Measurements from ENCODE around the gene CACHD1.
"Not testable (repeated sequence)": the region's sequence is repeated elsewhere in the genome, so short reads cannot be mapped to it uniquely, and the experiment has no call there.

CACHD1 gene

DNA sequence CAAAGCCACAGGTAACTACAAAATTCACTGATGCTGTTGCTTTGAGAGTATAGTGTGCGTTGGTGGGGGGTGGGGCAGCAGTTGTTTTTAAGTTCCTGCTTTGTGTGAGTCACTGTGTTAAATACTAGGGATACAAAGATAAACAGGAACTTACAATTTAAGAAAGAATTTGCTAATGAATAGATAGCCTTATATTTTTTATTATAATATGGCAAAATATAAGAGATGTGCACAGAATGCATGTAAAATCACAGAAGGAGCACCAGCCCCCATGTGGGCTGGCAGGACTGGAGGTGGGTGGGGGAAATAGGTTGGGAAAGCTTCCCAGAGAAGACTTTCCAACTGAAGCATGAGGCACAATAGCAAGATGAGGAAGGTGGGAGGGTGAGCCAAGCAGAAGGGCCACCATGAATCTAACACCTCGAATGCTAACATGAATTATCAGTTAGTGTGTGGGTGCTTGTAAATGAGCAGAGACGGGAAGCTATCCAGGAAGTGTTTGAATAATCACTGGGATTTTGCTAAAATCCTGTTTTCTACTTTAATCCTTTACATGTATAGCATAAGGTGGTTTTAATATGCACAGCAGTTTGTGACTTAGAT, 217.9 kb downstream of the CACHD1 start:
- DNase-seq (no peak), ATAC-seq (no peak)
- Mint-ChIP-seq H3K4me3 (no peak overlapping the region), H3K36me3 (ENCODE audit: low read depth) (no peaks in the 10 kb centered on the region), H3K4me1 (no peaks in the 10 kb centered on the region), H3K27ac (no peak overlapping the region), H3K9me3 (no peaks in the 10 kb centered on the region), H3K27me3 (no peaks in the 10 kb centered on the region)

DNA sequence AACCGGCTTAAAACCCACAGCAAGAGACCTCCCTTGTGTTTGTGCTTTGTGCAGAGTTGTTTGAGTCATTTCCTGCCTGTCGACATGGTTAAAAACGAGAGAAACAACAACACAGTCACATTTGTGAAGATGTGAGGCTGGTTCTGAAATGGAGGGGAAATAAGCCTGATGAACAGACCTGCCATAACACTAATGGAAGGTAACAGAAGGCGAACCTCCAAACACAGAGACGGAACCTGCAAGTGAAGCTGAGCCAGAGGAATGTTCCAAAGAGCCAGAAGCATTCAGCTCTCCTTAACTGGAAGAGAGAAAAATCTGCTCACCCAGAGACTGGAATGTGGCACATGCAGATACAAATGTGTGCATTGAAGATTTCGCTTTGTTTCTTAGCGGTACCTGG, 221.7 kb downstream of the CACHD1 start:
- Mint-ChIP-seq H3K27me3 (no peaks in the 10 kb centered on the region), H3K36me3 (ENCODE audit: low read depth) (no peaks in the 10 kb centered on the region), H3K4me1 (no peaks in the 10 kb centered on the region), H3K4me3 (no peak overlapping the region), H3K27ac (no peak overlapping the region), H3K9me3 (no peaks in the 10 kb centered on the region)
- ATAC-seq (no peak), DNase-seq (no peak)

DNA sequence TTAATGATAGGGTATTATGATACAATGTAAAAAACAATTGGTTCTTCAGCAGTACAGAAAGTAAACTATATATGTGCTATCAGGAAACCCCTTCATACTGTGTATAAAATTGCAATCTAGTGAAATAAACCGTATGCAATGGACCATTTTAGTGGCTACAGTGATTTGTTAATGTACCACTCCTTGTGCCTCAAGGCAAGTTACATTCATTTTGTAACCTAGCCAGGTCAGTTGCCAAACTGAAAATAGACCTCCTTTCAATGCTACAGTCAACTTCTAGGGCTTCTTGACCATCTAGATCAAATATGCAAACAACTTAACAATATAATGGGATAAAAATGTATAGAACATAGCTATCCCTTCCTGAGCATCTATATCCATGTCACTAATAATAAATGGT, 223.0 kb downstream of the CACHD1 start:
- H3K27me3 Mint-ChIP-seq: no peaks in the 10 kb centered on the region
- H3K36me3 Mint-ChIP-seq (ENCODE audit: low read depth): no peaks in the 10 kb centered on the region
- no peak overlapping the region for H3K27ac Mint-ChIP-seq
- H3K9me3 Mint-ChIP-seq: no peaks in the 10 kb centered on the region
- no peak overlapping the region for H3K4me3 Mint-ChIP-seq
- no peaks in the 10 kb centered on the region for H3K4me1 Mint-ChIP-seq
- ATAC-seq (no peak), DNase-seq (no peak)

DNA sequence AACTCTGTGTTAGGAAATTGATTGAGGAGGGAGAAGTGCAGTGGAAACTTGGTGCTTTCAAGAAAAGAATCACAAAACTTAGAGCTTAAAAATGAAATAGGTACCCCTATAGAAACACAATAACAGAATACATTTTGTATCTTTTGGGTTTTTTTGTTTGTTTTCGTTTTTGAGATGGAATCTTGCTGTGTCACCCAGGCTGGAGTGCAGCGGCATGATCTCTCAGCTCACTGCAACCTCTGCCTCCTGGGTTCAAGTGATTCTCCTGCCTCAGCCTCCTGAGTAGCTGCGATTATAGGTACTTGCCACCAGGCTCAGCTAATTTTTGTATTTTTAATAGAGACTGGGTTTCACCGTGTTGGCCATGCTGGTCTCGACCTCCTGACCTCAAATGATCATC, 223.5 kb downstream of the CACHD1 start:
- no peaks in the 10 kb centered on the region for H3K4me1 Mint-ChIP-seq
- H3K27ac Mint-ChIP-seq: no peak overlapping the region
- no peaks in the 10 kb centered on the region for H3K9me3 Mint-ChIP-seq
- H3K27me3 Mint-ChIP-seq: no peaks in the 10 kb centered on the region
- H3K36me3 Mint-ChIP-seq (ENCODE audit: low read depth): no peaks in the 10 kb centered on the region
- ATAC-seq (no peak), DNase-seq (no peak)
- no peak overlapping the region for H3K4me3 Mint-ChIP-seq

DNA sequence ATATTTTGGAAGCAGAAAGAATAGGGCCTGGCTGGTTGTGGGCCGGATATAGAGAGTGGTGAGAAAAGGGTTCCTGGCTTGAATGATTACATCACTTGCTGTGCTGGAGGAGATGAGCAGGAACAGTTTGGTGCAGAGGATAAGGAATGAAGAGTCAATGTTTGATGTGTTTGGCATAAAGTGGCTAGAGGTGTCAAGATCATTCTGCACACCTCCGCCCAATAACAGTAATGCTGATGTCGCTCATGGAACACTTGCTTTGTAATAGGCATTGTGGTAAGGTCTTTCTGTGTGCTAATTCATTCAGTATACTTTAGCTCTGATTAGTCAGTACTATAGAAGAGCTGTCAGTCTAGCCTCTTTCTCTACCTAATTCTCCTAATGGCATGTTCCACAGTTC, 226.9 kb downstream of the CACHD1 start:
- Mint-ChIP-seq H3K9me3 (no peaks in the 10 kb centered on the region), H3K4me3 (no peak overlapping the region), H3K4me1 (no peaks in the 10 kb centered on the region), H3K27ac (no peak overlapping the region), H3K27me3 (peaks cover 4% of the 10 kb centered on the region), H3K36me3 (ENCODE audit: low read depth) (no peaks in the 10 kb centered on the region)
- no peak for ATAC-seq
- DNase-seq: no peak

DNA sequence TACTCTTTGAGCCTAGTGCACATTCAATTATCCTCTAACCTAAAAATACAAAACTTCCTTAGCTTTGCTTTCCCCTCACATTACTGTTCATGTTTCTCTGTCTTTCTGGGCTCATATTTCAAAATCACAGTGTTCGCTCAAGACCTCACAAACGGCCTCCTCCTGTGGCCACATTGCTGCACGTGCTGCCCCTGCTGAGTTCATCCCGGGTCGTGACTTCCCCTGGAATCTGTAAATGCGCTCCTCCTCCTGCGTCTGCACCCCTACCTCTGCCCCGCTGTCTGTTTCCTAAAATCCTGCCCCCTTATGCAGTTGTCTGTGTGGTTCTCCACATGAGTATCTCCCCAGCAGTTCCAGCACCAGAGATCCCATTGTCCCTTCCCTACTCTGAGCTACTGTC, 229.4 kb downstream of the CACHD1 start:
- no peaks in the 10 kb centered on the region for H3K4me1 Mint-ChIP-seq
- no peak overlapping the region for H3K4me3 Mint-ChIP-seq
- H3K36me3 Mint-ChIP-seq (ENCODE audit: low read depth): no peaks in the 10 kb centered on the region
- H3K27ac Mint-ChIP-seq: no peak overlapping the region
- H3K27me3 Mint-ChIP-seq: peaks cover 10% of the 10 kb centered on the region
- no peaks in the 10 kb centered on the region for H3K9me3 Mint-ChIP-seq
- no peak for DNase-seq
- ATAC-seq: no peak

DNA sequence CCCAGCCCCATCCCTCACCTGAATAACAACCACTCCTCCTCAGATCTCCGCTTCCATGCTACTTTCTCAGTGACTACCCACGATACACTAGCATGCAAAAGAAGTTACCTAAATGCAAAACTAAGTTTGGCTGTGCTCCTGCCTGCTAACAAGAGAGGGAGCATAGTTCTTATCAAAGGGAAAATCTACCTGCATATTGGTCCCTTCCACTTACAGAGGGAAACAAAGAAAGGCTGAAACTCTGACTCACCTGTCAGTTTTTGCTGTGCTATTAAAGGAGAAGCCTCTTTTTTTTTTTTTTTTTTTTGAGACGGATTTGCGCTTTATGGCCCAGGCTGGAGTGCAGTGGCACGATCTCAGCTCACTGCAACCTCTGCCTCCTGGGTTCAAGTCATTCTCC, 231.1 kb downstream of the CACHD1 start:
- Mint-ChIP-seq H3K4me1 (no peaks in the 10 kb centered on the region), H3K4me3 (no peak overlapping the region)
- no peak for ATAC-seq

DNA sequence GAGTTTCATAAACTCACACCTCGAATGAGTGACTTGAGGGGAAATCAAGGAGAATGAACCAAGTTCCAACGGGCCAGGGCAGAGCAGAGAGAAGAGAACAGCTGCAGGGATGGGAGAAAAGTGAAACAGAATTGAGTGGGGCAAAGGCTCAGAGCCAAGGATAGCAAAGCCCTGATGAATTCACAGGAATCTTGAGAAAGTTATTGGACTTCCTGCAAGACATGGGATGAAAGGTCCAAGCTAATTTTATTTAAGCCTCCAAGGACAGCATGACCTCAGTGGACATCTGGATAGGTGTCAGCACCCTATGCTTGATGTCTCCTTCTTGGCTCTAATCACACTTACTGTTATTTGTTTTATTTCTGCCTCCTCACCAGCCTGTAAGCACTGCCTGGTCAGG, 232.0 kb downstream of the CACHD1 start:
- H3K27me3 Mint-ChIP-seq: peaks cover 12% of the 10 kb centered on the region
- H3K36me3 Mint-ChIP-seq (ENCODE audit: low read depth): no peaks in the 10 kb centered on the region
- H3K4me1 Mint-ChIP-seq: no peaks in the 10 kb centered on the region
- no peaks in the 10 kb centered on the region for H3K9me3 Mint-ChIP-seq
- no peak overlapping the region for H3K4me3 Mint-ChIP-seq
- ATAC-seq: no peak
- no peak overlapping the region for H3K27ac Mint-ChIP-seq
- DNase-seq: no peak

More for the DNA sequence above, 231.1 kb downstream of the CACHD1 start:
- no peaks in the 10 kb centered on the region for H3K9me3 Mint-ChIP-seq
- H3K27ac Mint-ChIP-seq: no peak overlapping the region
- no peak for DNase-seq
- no peaks in the 10 kb centered on the region for H3K36me3 Mint-ChIP-seq (ENCODE audit: low read depth)
- peaks cover 12% of the 10 kb centered on the region for H3K27me3 Mint-ChIP-seq

DNA sequence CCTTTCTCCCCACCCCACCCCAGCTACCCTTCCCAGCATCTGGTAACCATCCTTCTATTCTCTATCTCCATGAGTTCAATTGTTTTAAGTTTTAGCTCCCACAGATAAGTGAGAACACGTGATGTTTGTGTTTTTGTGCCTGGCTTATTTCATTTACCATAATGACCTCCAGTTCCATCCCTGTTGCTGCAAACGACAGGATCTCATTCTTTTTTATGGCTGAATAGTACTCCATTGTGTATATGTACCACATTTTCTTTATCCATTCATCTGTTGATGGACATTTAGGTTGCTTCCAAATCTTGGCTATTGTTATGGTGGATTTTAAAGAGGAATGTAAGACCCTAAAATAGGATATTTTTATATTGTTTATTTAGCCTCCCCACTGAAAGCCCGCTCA, 232.7 kb downstream of the CACHD1 start:
- DNase-seq; H3K9me3 Mint-ChIP-seq; ATAC-seq; H3K4me3 Mint-ChIP-seq; H3K36me3 Mint-ChIP-seq (ENCODE audit: low read depth); H3K4me1 Mint-ChIP-seq; H3K27ac Mint-ChIP-seq: not testable (repeated sequence)
- H3K27me3 Mint-ChIP-seq: peaks cover 12% of the 10 kb centered on the region

DNA sequence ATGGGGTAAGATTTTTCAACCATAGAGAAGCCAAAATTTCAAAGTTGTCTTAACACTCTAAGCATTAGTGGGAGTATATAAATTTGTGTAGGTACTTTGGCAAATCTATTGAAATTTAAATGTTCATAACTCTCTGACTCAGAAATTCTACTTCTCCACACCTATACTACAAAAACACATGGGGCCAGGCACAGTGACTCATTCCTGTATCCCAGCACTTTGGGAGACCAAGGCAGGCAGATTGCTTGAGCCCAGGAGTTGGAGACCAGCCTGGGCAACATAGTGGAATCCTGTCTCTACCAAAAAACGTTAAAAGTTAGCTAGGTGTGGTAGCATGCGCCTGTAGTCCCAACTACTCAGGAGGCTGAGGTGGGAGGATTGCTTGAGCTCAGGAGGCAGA, 233.7 kb downstream of the CACHD1 start:
- Mint-ChIP-seq H3K4me1 (no peaks in the 10 kb centered on the region), H3K36me3 (ENCODE audit: low read depth) (no peaks in the 10 kb centered on the region), H3K27me3 (peaks cover 12% of the 10 kb centered on the region), H3K9me3 (no peaks in the 10 kb centered on the region), H3K4me3 (no peak overlapping the region), H3K27ac (no peak overlapping the region)
- ATAC-seq (no peak), DNase-seq (no peak)

DNA sequence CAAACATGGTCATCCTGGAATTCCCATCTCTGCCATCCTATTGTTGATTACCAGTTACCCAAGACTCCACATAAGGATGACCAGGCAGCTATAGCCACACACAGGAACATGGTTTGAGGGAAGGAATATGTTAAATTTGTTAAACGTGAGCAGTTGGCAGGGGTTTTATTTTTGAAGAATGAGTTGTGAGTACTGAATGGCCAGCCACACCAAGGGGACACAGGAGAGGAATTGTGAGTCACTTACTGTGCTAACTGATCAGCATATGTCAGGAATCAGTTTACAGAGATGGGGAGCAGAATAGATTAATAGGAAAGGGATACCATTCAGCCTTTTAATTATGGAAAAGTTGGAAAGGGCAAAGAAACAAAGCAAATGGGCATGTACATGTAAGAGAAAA, 235.7 kb downstream of the CACHD1 start:
- Mint-ChIP-seq H3K27ac (no peak overlapping the region), H3K36me3 (ENCODE audit: low read depth) (no peaks in the 10 kb centered on the region), H3K9me3 (no peaks in the 10 kb centered on the region), H3K4me1 (no peaks in the 10 kb centered on the region), H3K4me3 (no peak overlapping the region), H3K27me3 (peaks cover 12% of the 10 kb centered on the region)
- ATAC-seq (no peak), DNase-seq (no peak)

DNA sequence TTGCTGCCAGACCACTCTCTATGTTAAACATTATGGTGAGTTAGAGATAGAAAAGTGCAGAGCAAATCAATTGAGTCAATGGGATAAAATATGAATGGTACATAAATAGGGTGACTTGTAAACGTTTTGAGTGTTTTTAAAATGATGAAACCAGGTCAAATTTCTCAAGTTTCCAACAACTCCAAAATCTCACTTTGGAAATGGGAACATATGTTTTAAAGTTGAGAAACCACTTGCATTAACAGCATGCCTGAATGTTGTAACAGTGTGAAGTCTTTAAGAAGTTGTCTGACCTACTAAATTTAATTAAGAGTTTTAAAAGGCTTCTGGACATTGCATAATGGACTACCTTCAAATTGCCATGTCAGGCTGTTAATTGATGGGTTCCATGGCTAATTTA, 241.3 kb downstream of the CACHD1 start:
- Mint-ChIP-seq H3K27me3 (peaks cover 2% of the 10 kb centered on the region), H3K36me3 (ENCODE audit: low read depth) (no peaks in the 10 kb centered on the region), H3K27ac (no peak overlapping the region), H3K4me1 (no peaks in the 10 kb centered on the region), H3K9me3 (no peaks in the 10 kb centered on the region), H3K4me3 (no peak overlapping the region)
- ATAC-seq (no peak), DNase-seq (no peak)

DNA sequence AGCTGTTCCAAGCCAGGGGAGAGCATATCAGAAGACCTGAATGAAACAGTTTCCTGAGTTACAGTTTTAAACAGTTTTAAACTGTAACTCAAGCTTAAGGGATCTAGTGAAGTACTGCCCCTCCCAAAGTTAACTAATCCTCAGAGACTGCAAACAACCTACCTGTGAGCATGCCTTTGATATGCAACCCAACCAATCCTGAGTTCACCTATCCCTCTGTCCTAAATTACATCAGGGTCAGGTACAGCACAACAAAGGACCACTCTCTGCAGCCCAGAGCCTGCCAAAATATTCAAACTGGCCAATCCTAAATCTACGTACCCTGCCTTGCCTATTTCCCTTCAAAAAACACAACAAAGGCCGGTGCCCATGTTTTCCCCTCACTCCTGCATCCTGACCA, 242.1 kb downstream of the CACHD1 start:
- ATAC-seq: no peak
- H3K27me3 Mint-ChIP-seq: peaks cover 2% of the 10 kb centered on the region
- H3K9me3 Mint-ChIP-seq: no peaks in the 10 kb centered on the region
- no peak overlapping the region for H3K27ac Mint-ChIP-seq
- H3K4me1 Mint-ChIP-seq: no peaks in the 10 kb centered on the region
- H3K4me3 Mint-ChIP-seq: no peak overlapping the region
- no peaks in the 10 kb centered on the region for H3K36me3 Mint-ChIP-seq (ENCODE audit: low read depth)
- no peak for DNase-seq

DNA sequence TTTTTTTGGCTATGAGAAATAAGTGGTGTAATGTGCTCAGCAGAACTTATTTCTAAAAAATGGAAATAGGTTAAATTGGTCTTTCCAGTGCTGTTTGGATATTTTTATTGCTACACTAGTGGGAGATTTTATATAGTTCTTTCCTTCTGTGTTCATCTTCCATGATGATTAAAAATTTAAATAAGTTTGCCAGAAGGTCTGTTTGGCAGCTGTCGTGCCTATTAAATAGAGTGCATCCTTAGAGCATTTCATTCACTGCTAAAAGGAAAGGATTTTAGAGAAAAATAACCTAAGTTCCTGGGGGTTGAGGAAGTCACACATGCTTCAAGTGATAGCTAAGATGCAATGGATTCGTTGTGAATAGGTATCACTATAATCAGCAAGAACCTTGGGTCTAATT, 245.3 kb downstream of the CACHD1 start:
- Mint-ChIP-seq H3K4me3 (no peak overlapping the region), H3K9me3 (peaks cover 12% of the 10 kb centered on the region), H3K27ac (no peak overlapping the region), H3K36me3 (ENCODE audit: low read depth) (no peaks in the 10 kb centered on the region), H3K4me1 (no peaks in the 10 kb centered on the region), H3K27me3 (peaks cover 4% of the 10 kb centered on the region)
- ATAC-seq (no peak), DNase-seq (no peak)

DNA sequence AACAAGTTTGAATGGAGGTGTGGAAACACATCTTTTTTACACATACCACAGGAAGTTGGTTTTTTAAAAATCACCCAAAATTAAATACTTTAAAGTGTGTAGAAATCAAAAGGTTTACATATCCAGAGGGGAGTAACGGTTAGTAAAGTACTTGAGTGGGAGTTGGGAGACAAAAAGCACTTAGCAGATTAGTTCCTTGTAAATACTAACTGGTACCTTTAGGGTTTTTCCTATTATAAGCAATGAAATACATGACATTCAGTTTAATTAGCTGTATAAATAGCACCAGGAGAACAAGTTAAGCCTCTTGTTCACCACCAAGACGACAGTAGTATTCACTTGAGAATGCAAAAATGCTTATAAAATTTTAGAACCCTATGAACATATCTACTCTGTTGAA, 251.2 kb downstream of the CACHD1 start:
- H3K36me3 Mint-ChIP-seq (ENCODE audit: low read depth): no peaks in the 10 kb centered on the region
- DNase-seq (no peak), ATAC-seq (no peak)
- no peak overlapping the region for H3K27ac Mint-ChIP-seq
- H3K4me3 Mint-ChIP-seq: no peak overlapping the region
- H3K27me3 Mint-ChIP-seq: peaks cover 18% of the 10 kb centered on the region
- no peaks in the 10 kb centered on the region for H3K4me1 Mint-ChIP-seq
- peaks cover 12% of the 10 kb centered on the region for H3K9me3 Mint-ChIP-seq

DNA sequence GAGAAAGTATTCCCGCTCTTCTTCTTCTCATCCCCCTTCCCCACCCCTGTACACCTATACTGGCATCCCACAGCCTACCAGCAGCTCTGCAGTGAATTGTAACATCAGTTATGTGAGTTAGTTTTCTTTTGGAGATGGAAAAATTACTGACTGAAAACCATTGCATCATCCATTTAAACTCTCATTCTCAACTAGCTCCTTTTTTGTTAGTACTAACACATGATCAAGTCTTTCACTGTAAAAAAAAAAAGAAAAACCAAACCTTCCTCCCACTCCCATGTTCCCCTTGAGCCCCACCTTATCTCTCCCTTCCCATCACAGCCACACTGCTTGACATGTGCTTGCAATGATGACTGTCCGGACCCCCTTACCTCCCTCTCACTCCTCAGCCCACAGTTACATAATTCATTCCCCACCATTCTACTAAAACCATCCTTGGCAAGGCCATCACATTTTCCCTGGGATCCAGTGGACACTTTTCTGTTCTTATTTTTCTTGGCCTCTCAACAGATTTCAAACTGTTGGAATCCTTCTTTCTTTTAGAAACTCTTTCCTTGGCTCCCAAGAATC, 251.7 kb downstream of the CACHD1 start:
- Mint-ChIP-seq H3K36me3 (ENCODE audit: low read depth) (no peaks in the 10 kb centered on the region), H3K27ac (no peak overlapping the region), H3K4me3 (no peak overlapping the region), H3K9me3 (peaks cover 12% of the 10 kb centered on the region), H3K4me1 (no peaks in the 10 kb centered on the region), H3K27me3 (peaks cover 20% of the 10 kb centered on the region)
- DNase-seq (no peak), ATAC-seq (no peak)

Data from activated naive CD8-positive, alpha-beta T cell treated with anti-CD3 and anti-CD28 coated beads, Interleukin-2, amount 50 U/mL, for 24 hours (primary cell).